HG02884 (cell line): ENCODE data around the gene ZNF329.

Experiments used
- ATAC-seq: cut with Tn5 transposase; IDR thresholded peaks from one replicate; pipeline ENCODE4 v1.9.1; 2021; ENCODE audit warnings: mild to moderate bottlenecking, moderate library complexity; ENCODE audit not compliant: unreplicated experiment

Gene ZNF329

GRCh38 chr19:58079792-58080191 is 70.8 kb downstream of the ZNF329 start:
- ATAC-seq = no peak
